Activated CD4-positive, alpha-beta T cell treated with anti-CD3 and anti-CD28 coated beads for 36 hours (primary cell): ENCODE data around the gene ATG13. TPM values are rescaled to one million over a fixed set of nuclear protein-coding genes. Genes with fewer than 3 reads are reported as not detected.
"Not testable (repeated sequence)": the region's sequence is repeated elsewhere in the genome, so short reads cannot be mapped to it uniquely, and the experiment has no call there.

Source experiments
- ATAC-seq: fragments of 200-7000 bp; cut with Tn5 transposase; one replicate; pipeline ENCODE4 v1.10.0; 2021; ENCODE audit warnings: mild to moderate bottlenecking, moderate library complexity
- CTCF ChIA-PET: fragments of 350-600 bp; sonication (Branson Sonifier 250); formaldehyde crosslinking; loops from one replicate; lab custom pipeline; 2021; ENCODE audit warnings: antibody characterized with exemption; lab: Charles Lee
- POLR2A ChIA-PET: fragments of 350-600 bp; sonication (Branson Sonifier 250); formaldehyde crosslinking; loops from one replicate; lab custom pipeline; 2021; ENCODE audit warnings: antibody characterized with exemption, inconsistent platforms; lab: Charles Lee
- DNase-seq: peaks from one replicate; pipeline ENCODE4 v3.0.0-alpha.2; 2020
- H3K27ac Mint-ChIP-seq: one replicate; pipeline ENCODE4 v1.8.0; 2021; ENCODE audit warnings: mixed read lengths
- H3K27me3 Mint-ChIP-seq: one replicate; pipeline ENCODE4 v1.8.0; 2021; ENCODE audit warnings: mixed read lengths
- H3K36me3 Mint-ChIP-seq: one replicate; pipeline ENCODE4 v1.8.0; 2021; ENCODE audit warnings: low read depth, mixed read lengths
- H3K4me1 Mint-ChIP-seq: one replicate; pipeline ENCODE4 v1.8.0; 2021; ENCODE audit warnings: mixed read lengths
- H3K4me3 Mint-ChIP-seq: one replicate; pipeline ENCODE4 v1.8.0; 2021; ENCODE audit warnings: mild to moderate bottlenecking, moderate library complexity, mixed read lengths
- H3K9me3 Mint-ChIP-seq: one replicate; pipeline ENCODE4 v1.8.0; 2021; ENCODE audit warnings: low read depth, mixed read lengths
- intact Hi-C, 2 experiments: fragments of 100-400 bp; cut with DNase I in 1 of 2; cut with micrococcal nuclease in 1 of 2; formaldehyde crosslinking; loops; one replicate each; pipeline versions ENCODE4 v1.14.2 to v1.15.1; 2022 to 2024; cut with DNase I, micrococcal nuclease
- total RNA-seq, 2 experiments: library from RNA; stranded (reverse); gene quantifications; one replicate each; pipeline ENCODE4 v1.2.3, GENCODE V29; 2021

Gene ATG13
- total RNA-seq, 2 experiments from 2014 or later, result 39.4 to 56.4 TPM

- H3K9me3 Mint-ChIP-seq, result no peaks in the 10 kb centered on the region
- H3K4me1 Mint-ChIP-seq, result peaks cover 42% of the 10 kb centered on the region
- H3K27me3 Mint-ChIP-seq, result no peaks in the 10 kb centered on the region
- CTCF ChIA-PET, result interaction anchor here (0.6 to 0.7 kb wide), 2 partner anchors 23 to 161 kb away, joined by 3 to 4 read pairs; no protein-coding TSS in a partner anchor
- DNase-seq (no peak), ATAC-seq (no peak)
- H3K27ac Mint-ChIP-seq, result peak overlapping the region; percentile 59
- peak overlapping the region; percentile 82 for H3K4me3 Mint-ChIP-seq
- POLR2A ChIA-PET, result interaction anchor here (0.6 kb wide), 1 partner anchor 35 kb away, joined by 3 read pairs; no protein-coding TSS in a partner anchor
- peaks cover 34% of the 10 kb centered on the region for H3K36me3 Mint-ChIP-seq
- intact Hi-C loops, result no loop called here
Measured at GRCh38 chr11:46698597-46698996, 81.2 kb downstream of the ATG13 start.

GRCh38 chr11:46700241-46701077 is 83.1 kb downstream of the ATG13 start, which contains the start of the genes ARHGAP1 and ZNF408:
Gene ARHGAP1 (minus strand): TSS chr11:46700619. CDS start chr11:46696107, 4,512 bp downstream.
Gene ZNF408 (plus strand): TSS chr11:46701031. CDS start chr11:46701048, 17 bp downstream.
- Mint-ChIP-seq H3K27me3 (no peaks in the 10 kb centered on the region), H3K9me3 (no peaks in the 10 kb centered on the region), H3K4me1 (peaks cover 42% of the 10 kb centered on the region), H3K4me3 (peak within 1 kb of the TSS; percentile 82), H3K27ac (peak within 1 kb of the TSS; percentile 96), H3K36me3 (peaks cover 27% of the 10 kb centered on the region)
- ChIA-PET CTCF (interaction anchor here (0.6 to 1.5 kb wide), 9 partner anchors 9 to 581 kb away, joined by 3 to 6 read pairs (median 3); no protein-coding TSS in a partner anchor), POLR2A (interaction anchor here (0.7 to 1.3 kb wide), 8 partner anchors 15 to 548 kb away, joined by 3 to 6 read pairs (median 4); partner anchors contain the start of genes ACP2, AMBRA1, ATG13 and CSTPP1)
- DNase-seq (peak; percentile 100), ATAC-seq (peak; percentile 95)
- intact Hi-C loops, result loop anchor here (1.0 to 2.0 kb wide), 24 partner anchors 29 to 1346 kb away; partner anchors contain the start of genes ATG13 (in 2 of the 2), HARBI1 (in 2 of the 2), ACP2 (in 1 of the 2) and AMBRA1 (in 1 of the 2)

- intact Hi-C loops, result loop anchor here (2.0 kb wide), 7 partner anchors 312 to 1346 kb away; partner anchors contain the start of genes ARFGAP2 (in 1 of the 2), CELF1 (in 1 of the 2), KBTBD4 (in 1 of the 2) and MTCH2 (in 1 of the 2)
- ChIA-PET CTCF (interaction anchor here (0.6 to 1.5 kb wide), 7 partner anchors 10 to 349 kb away, joined by 3 to 6 read pairs (median 3); no protein-coding TSS in a partner anchor), POLR2A (interaction anchor here (0.6 to 1.3 kb wide), 5 partner anchors 15 to 548 kb away, joined by 3 to 6 read pairs (median 4); partner anchors contain the start of genes ACP2, ATG13, CSTPP1 and HARBI1)
- peak overlapping the region; percentile 82 for H3K4me3 Mint-ChIP-seq
- no peaks in the 10 kb centered on the region for H3K27me3 Mint-ChIP-seq
- DNase-seq, result peak; percentile 20
- H3K36me3 Mint-ChIP-seq, result peaks cover 25% of the 10 kb centered on the region
- H3K27ac Mint-ChIP-seq, result peak overlapping the region; percentile 96
- no peak for ATAC-seq
- H3K9me3 Mint-ChIP-seq, result no peaks in the 10 kb centered on the region
- H3K4me1 Mint-ChIP-seq, result peaks cover 42% of the 10 kb centered on the region
Measured at GRCh38 chr11:46701078-46701654, 83.8 kb downstream of the ATG13 start.

GRCh38 chr11:46705070-46705688 is 87.8 kb downstream of the ATG13 start:
- Mint-ChIP-seq H3K4me1 (peaks cover 21% of the 10 kb centered on the region), H3K36me3 (peaks cover 28% of the 10 kb centered on the region), H3K27me3 (no peaks in the 10 kb centered on the region), H3K4me3 (no peak overlapping the region), H3K27ac (no peak overlapping the region), H3K9me3 (no peaks in the 10 kb centered on the region)
- CTCF ChIA-PET, result interaction anchor here (0.5 to 1.2 kb wide), 2 partner anchors 13 to 108 kb away, joined by 3 to 5 read pairs; no protein-coding TSS in a partner anchor
- DNase-seq (no peak), ATAC-seq (no peak)
- POLR2A ChIA-PET, result no interaction called here
- intact Hi-C loops, result no loop called here

- ChIA-PET CTCF (no interaction called here), POLR2A (no interaction called here)
- Mint-ChIP-seq H3K27ac (no peak overlapping the region), H3K4me3 (no peak overlapping the region), H3K36me3 (peaks cover 27% of the 10 kb centered on the region), H3K4me1 (peaks cover 16% of the 10 kb centered on the region), H3K27me3 (no peaks in the 10 kb centered on the region), H3K9me3 (no peaks in the 10 kb centered on the region)
- intact Hi-C loops, result no loop called here
- no peak for DNase-seq
- no peak for ATAC-seq
Measured at GRCh38 chr11:46706886-46707285, 89.5 kb downstream of the ATG13 start.

GRCh38 chr11:46709351-46709750 is 92.0 kb downstream of the ATG13 start:
- ChIA-PET CTCF (interaction anchor here (0.5 kb wide), 1 partner anchor 837 kb away, joined by 3 read pairs; no protein-coding TSS in a partner anchor), POLR2A (interaction anchor here (0.6 kb wide), 1 partner anchor 112 kb away, joined by 6 read pairs; no protein-coding TSS in a partner anchor)
- H3K9me3 Mint-ChIP-seq, ATAC-seq, H3K4me1 Mint-ChIP-seq, H3K4me3 Mint-ChIP-seq, H3K27ac Mint-ChIP-seq, H3K36me3 Mint-ChIP-seq, DNase-seq, H3K27me3 Mint-ChIP-seq, intact Hi-C loops: not testable (repeated sequence)

GRCh38 chr11:46710821-46711269 is 93.5 kb downstream of the ATG13 start:
- Mint-ChIP-seq H3K4me3 (no peak overlapping the region), H3K27me3 (no peaks in the 10 kb centered on the region), H3K27ac (no peak overlapping the region), H3K36me3 (peaks cover 8% of the 10 kb centered on the region), H3K4me1 (no peaks in the 10 kb centered on the region), H3K9me3 (no peaks in the 10 kb centered on the region)
- POLR2A ChIA-PET, result no interaction called here
- CTCF ChIA-PET, result interaction anchor here (1.0 kb wide), 1 partner anchor 157 kb away, joined by 3 read pairs; no protein-coding TSS in a partner anchor
- ATAC-seq (no peak), DNase-seq (no peak)
- intact Hi-C loops, result no loop called here

- POLR2A ChIA-PET, result no interaction called here
- no peak for DNase-seq
- intact Hi-C loops, result no loop called here
- H3K4me3 Mint-ChIP-seq, result no peak overlapping the region
- ATAC-seq, result no peak
- H3K36me3 Mint-ChIP-seq, result peaks cover 8% of the 10 kb centered on the region
- no peaks in the 10 kb centered on the region for H3K27me3 Mint-ChIP-seq
- no peak overlapping the region for H3K27ac Mint-ChIP-seq
- no peaks in the 10 kb centered on the region for H3K9me3 Mint-ChIP-seq
- no peaks in the 10 kb centered on the region for H3K4me1 Mint-ChIP-seq
- CTCF ChIA-PET, result interaction anchor here (1.0 kb wide), 1 partner anchor 157 kb away, joined by 3 read pairs; no protein-coding TSS in a partner anchor
Measured at GRCh38 chr11:46711303-46711702, 94.0 kb downstream of the ATG13 start.

GRCh38 chr11:46712874-46713576 is 95.7 kb downstream of the ATG13 start:
- peaks cover under 1% of the 10 kb centered on the region for H3K4me1 Mint-ChIP-seq
- CTCF ChIA-PET, result no interaction called here
- H3K27ac Mint-ChIP-seq, result no peak overlapping the region
- H3K4me3 Mint-ChIP-seq, result no peak overlapping the region
- intact Hi-C loops, result no loop called here
- H3K9me3 Mint-ChIP-seq, result no peaks in the 10 kb centered on the region
- POLR2A ChIA-PET, result interaction anchor here (0.6 to 0.8 kb wide), 2 partner anchors 10 to 852 kb away, joined by 3 to 5 read pairs; no protein-coding TSS in a partner anchor
- H3K36me3 Mint-ChIP-seq, result no peaks in the 10 kb centered on the region
- ATAC-seq (no peak), DNase-seq (no peak)
- H3K27me3 Mint-ChIP-seq, result no peaks in the 10 kb centered on the region

- ATAC-seq, H3K9me3 Mint-ChIP-seq, intact Hi-C loops, H3K4me3 Mint-ChIP-seq, DNase-seq, H3K27me3 Mint-ChIP-seq, POLR2A ChIA-PET, H3K27ac Mint-ChIP-seq, H3K36me3 Mint-ChIP-seq, H3K4me1 Mint-ChIP-seq: not testable (repeated sequence)
- CTCF ChIA-PET, result interaction anchor here (1.1 kb wide), 1 partner anchor 12 kb away, joined by 5 read pairs; no protein-coding TSS in a partner anchor
Measured at GRCh38 chr11:46717825-46718154, 100.4 kb downstream of the ATG13 start.
